Stimulated activated CD8-positive, alpha-beta memory T cell treated with anti-CD3 and anti-CD28 coated beads, Interleukin-12 subunit alpha, Interleukin-12 subunit beta, amount 100 ng/mL, for 4 hours (primary cell): Measurements from ENCODE around the gene BAIAP3.
A peak's percentile ranks its signal among the peaks of the same experiment; 100 is the strongest.

Source experiments
- DNase-seq: peaks from one replicate; pipeline ENCODE4 v3.0.0-alpha.2; 2020; ENCODE audit warnings: low read depth

BAIAP3 gene

DNA sequence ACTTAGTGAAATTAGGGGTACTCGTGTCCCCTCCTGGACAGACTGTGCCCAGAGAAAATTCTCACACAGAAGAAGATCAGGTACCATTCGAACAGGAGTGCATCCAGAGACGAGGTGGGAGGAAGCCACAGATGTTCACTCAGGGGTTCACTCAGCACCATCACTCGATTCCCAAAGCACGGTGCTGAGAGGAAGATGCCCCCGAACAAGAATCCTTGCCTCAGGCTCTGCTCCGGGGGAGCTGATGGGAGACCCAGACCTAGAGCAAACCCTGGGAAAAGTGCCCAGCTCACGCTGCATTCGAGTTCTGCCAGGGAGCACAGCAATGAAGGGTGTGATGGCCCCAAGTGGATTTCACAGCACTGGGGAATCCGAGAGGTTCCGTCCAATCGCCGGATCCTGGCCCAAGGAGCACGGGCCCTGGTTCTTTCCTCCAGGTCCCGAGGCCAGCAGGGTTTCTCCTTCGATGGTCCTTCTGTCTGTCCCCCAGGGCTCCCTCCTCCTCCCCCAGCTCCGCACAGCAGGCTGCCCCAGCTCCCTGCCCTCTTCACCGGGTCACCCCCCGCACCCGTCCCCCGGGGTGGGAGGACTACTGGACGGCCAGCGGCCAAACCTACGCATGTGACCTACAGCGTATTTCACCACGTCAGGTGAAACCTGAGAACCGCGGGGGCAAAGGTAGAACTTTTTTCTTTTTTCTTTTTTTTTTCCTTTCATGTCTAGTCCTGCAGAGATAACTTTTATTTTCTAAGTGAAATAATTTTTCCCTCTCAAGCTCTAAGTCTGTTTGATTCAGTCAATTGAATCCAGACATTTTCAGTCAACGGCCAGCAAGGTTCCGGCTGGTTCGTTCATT lies 34.2 kb upstream of the BAIAP3 start:
- DNase-seq = no peak

- DNase-seq = no peak
Measured at GRCh38 chr16:1299868-1300203, 33.6 kb upstream of the BAIAP3 start.

DNA sequence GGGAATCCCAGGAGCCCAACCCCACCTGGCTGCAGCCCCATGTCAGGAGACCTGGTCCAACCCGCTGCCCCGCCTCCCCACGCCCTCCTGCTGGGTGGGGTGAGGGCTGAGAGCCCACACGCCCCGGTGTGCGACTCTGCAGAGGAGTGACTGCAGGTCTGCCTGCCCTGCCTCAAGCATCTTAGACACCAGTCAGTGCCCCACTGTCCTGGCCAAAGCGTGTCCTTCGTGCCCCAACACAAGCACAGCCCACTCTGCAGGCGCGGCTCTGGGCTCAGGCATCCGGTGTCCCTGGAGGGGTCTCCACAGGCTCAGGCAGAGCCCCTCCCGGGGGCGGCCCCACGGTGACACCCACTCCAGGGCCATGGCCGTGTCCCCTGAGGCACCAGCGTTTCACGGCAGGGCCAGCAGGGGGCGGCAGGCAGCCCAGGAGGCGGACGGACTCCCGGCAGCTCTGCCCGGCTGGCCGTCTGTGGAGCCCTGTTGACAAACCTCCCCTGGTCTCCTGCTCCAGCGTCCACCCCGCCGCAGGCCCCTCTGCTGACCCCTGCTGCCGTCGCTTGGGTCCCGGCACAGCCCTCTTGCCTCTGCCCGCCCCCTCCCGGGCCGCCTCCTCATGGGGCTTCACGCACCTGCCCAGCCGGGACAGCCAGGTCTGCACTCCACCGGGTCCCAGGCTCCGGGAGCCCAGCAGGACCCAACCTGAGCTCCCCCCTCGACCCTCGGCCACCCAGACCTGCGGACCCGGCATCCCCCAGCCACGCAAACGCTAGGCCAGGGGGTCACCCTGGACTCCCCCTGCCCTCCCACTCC lies 32.6 kb upstream of the BAIAP3 start:
- DNase-seq = peak; percentile 55

DNA sequence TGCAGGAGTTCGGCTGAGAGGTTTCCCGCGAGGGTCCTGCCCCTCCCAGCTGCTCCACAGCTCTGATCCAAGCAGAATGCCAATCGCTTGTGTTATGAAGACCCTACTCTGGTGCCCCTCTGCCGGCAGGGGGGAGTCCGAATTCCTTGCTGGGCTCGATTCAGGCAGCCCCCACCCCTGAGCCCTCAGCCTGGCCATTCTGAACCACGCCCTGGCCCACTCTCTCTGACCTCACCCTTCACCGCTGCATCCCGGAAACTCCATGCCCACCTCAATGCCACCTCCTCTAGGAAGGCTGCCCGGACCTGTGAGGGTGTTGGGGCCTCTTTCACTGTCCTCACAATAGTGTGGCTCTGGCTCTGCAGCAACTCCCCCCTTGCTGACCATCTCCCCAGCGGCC lies 31.9 kb upstream of the BAIAP3 start:
- no peak for DNase-seq

GRCh38 chr16:1305823-1306222 lies 27.6 kb upstream of the BAIAP3 start:
- no peak for DNase-seq

DNA sequence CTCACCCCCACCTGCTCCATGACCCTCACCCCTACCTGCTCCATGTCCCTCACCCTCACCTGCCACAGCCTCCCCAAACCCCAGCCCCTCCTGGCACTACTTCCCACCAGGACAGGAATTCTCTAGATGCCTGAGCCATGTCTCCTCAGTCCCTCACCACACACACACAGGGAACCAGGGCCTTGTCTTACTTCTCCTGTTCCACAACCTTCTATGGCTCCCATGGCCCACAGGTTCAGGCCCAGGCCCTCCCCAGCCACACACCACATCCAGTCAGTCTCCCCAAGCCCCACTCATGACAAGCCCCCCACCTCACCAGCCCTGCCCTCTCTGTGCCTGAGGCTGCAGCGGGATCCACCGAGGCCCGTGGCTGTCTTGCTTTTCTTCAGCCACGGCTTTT lies 27.1 kb upstream of the BAIAP3 start:
- DNase-seq = no peak

DNA sequence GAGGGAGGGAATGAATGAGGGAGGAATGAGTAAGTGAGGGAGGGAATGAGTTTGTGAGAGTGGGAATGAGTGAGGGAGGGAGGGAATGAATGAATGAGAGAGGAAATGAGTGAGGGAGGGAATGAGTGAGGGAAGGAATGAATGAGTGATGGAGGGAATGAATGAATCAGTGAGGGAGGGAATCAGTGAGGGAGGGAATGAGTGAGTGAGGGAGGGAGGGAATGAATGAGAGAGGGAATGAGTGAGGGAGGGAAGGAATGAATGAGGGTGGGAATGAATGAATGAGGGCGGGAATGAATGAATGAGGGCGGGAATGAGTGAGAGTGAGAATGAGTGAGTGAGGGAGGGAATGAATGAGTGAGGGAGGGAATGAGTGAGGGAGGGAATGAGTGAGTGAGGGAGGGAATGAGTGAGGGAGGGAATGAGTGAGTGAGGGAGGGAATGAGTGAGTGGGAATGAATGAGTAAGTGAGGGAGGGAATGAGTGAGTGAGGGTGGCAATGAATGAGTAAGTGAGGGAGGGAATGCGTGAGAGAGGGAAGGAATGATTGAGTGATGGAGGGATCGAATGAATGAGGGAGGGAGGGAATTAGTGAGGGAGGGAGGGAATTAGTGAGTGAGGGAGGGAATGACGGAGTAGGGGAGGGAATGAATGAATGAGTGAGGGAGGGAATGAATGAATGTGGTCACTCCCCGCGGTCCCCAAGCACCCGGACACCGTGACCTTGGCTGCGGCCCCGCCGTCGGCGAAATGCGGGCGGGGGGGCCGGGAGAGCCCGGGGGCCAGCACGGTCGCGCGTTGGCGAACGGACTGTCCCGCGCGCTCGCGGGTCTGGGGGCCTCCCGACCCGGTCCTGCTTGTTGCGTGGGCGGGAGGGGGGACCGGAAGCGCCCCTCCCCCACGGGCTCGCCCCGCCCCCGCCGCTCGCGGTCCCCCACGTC lies 25.1 kb upstream of the BAIAP3 start:
- no peak for DNase-seq

GRCh38 chr16:1308977-1309885 lies 24.2 kb upstream of the BAIAP3 start, which contains the start of gene UBE2I:
UBE2I (plus strand) TSS chr16:1309636; CDS start chr16:1314031, 4,395 bp downstream.
- peak; percentile 93 for DNase-seq

DNA sequence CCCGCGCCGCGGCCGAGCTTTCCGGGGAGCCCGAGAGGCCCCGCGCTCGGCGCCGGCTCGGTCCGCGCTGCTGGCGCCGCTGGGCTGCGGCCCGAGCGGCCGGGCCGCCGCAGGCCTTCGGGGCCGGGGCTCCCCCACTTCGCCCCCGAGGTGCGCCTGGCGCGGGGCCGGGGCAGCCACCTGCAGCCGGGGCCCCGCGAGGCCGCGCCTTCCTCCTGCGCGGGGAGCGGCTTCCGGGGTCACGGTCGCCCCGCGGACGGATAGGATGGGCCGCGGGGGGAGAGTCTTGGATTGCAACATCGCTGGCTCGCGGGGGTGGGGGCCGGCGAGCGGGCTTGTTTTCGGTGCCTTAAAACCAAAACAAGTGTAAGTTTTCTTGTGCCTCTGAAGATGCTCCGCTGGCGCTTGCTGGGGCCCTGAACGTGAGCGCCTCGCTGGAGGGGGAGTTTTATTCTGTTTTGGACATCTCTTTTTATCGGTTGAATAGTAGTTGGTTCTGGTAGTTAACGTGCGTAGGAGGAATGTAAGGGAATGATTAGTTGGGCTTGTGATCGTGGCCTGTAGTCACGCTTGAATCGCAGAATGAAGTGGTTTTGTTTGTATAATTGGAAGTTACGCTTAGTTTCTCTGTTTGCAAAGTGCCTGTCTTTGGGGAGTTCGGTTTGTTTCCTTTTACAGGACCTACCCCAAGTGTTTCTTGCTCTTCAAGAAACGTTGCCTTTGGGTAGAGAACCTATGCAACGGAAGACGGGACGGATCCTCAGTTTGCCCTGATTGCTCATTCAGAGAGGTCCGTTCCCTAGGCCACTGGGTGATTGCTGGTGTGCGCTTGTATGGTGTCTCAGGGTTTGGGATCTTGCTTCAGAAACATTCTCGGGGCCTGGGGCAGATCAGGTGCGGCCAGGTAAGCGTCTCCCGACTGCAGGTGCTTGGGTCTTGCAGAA lies 23.3 kb upstream of the BAIAP3 start:
- DNase-seq = peak; percentile 48

- no peak for DNase-seq
Measured at GRCh38 chr16:1310832-1311200, 22.6 kb upstream of the BAIAP3 start.

- DNase-seq = no peak
Measured at GRCh38 chr16:1311212-1311737, 22.2 kb upstream of the BAIAP3 start.

GRCh38 chr16:1311738-1312466 lies 21.5 kb upstream of the BAIAP3 start:
- no peak for DNase-seq

DNA sequence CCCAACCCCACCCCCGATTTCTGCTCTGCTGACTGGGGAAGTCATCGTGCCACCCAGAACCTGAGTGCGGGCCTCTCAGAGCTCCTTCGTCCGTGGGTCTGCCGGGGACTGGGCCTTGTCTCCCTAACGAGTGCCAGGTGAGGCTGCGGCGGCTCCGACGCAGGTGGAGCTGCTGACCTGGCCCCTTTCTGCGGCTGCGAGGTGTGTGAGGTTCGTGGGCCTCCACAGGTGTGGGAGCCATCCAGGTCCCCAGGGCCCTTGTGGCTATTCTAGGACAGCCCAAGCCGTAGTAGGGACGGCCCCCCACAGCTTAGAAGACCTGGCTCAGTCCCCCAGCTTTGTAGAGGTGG lies 21.0 kb upstream of the BAIAP3 start:
- DNase-seq = no peak

- no peak for DNase-seq
Measured at GRCh38 chr16:1312903-1313302, 20.5 kb upstream of the BAIAP3 start.

GRCh38 chr16:1313721-1314369 lies 19.6 kb upstream of the BAIAP3 start:
- no peak for DNase-seq

DNA sequence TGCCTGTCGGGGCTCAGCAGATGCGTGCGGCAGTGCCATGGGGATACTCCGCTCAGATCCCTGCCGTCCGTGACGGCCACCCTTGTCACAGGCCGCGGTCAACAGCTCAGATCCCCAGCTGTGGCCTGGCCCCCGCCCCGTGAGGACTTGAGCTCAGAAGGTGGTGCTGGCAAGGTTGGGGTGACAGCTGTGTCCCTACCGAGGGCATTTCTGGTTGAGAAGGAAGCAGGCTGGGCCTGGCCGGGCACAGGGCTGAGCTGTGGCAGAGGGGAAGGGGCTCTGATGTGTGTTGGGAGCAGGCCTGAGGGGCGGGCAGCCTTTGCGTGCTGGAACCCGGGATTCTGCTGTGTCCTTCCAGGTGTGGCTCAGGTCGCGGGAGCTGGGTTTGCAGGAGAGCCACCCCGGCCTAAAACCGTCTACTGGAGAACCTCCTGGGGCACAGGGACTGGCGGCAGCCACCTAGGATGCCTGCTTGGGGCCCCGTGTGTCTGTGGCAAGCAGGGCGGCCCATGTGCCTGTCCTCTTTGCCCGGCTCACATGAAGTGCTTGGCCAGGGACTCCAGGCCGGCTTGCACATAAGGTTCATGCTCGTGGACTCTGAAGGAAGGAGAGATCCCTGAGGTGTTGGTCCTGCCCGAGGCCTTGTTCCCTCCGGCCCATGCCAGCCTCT lies 18.9 kb upstream of the BAIAP3 start:
- no peak for DNase-seq

GRCh38 chr16:1315081-1316032 lies 18.1 kb upstream of the BAIAP3 start:
- no peak for DNase-seq
